ENCODE results near the gene DOCK9.

- no peak for TF ChIP-seq CTCF (conservative IDR thresholded peaks at IDR 0.05 in 1 of 2, IDR thresholded peaks at IDR 0.05 in 1 of 2; ENCODE audit: low read depth in 1 of 2, low read length in 2 of 2)
- no peak for TF ChIP-seq EZH2 (IDR thresholded peaks at IDR 0.05; ENCODE audit: low read length, missing control alignments)
These were observed 97.9 kb downstream of the DOCK9 start for GRCh38 chr13:98879957-98880356.
